NCI-H446 treated with DMSO at 0.1 percent for 48 hours (cell line): ENCODE data around the gene SETD5.
A peak's percentile ranks its signal among the peaks of the same experiment; 100 is the strongest.

Experiments used
- DNase-seq: peaks from one replicate; lab custom pipeline; 2025; lab: John Stamatoyannopoulos, UW

Gene SETD5

DNA sequence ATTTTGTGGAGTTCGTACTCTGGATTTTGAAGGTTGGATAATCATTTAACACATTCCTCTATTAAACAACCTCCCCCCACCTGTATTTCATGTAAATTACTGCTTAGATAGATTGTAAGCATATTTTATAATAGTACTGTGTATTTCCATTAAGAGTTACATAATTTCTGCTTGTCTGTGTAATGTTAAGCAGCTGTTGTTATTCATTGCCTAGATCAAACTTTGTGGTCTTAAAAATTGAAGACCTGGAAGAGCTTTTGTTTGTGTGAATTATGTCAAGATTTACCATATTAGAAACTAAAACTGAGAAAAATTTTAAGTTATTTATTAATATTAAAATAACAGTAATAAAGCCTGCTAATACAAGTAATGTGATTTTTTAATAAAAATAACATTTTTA, 11.1 kb downstream of the SETD5 start:
- no peak for DNase-seq

DNA sequence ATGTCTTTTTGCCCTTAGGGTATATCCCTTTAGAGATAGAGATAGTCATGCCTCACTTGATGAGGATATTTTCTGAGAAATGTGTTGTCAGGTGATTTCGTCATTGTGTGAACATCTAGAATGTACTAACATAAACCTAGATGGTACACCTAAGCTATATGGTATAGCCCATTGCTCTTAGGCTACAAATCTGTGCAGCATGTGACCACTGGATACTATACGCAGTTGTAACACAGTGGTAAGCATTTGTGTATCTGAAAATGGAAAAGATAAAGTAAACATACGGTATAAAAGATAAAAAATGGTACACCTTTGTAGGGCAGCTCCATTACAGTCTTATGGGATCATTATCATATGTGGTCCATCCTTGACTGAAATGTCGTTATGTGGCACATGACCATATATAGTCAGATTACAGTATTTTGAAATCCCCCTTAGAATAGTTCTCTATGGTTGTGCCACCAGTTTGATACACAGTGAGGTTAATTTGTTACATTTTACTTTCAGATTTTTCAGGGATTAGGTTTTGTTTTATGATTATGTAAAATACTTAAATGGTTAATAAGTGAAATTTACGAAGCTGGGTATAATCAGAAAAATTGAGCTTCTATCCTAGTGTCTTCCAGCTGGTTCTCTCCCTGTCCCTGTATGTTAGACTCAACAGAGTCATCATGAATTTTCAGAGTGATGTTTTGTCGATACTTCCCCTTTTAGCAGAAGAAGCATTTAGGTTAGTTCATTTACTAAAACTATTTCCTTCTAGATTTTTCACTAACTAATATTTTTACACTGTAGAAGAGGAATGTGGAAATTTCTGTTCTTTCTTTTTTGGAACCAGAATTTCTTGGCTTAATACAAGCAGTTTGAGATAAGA, 12.8 kb downstream of the SETD5 start:
- DNase-seq = no peak

DNA sequence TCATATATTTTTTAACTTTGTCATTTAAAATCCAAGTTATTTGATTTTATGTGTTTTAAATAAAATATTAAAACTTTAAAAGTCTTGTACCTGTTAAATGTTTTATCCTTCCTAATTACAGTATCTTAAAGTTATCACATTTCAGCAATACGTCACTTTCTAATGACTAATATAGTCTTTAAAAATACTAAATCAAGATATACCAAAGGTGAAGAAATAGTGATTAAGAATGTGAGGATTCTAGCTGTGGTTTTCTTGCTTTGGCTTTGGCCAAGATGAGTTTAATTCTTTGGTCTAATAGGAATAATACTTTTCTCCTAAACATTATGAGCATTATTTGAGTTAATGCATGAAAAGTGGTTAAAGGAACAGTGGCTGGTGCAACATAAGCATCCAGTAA, 13.9 kb downstream of the SETD5 start:
- no peak for DNase-seq

DNA sequence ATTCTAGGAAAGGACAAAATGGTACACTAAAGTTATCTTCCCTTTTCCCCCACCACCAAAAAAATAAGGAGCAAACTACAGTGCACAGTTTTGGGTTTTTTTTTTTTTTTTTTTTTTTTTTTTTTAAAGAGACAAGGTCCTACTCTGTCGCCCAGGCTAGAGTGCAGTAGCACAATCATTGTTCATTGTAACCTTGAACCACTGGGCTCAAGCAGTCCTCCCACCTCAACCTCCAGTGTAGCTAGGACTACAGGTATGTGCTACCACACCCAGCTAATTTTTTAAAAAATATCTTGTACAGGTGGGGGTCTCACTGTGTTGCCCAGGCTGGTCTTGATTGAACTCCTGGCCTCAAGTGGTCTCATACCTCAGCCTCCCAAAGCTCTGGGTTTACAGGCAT, 14.9 kb downstream of the SETD5 start:
- DNase-seq = no peak

DNA sequence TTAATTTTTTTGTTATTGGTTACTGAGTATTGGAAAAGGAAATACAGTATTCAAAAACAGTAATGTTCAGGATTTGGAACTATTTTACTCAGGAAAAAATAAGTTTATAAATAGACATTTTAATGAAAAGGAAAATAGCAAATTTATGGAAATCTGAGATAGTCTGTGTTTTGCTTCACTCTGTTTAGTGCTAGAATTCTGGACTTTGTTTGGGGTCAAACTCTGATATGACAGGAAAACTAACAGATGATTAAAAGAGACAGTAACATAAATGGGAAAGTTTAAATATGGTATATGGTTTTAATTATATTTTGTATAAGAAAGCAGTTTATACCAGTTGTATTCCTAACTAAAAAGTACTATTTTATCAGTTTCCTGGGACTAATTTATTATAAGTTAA, 17.4 kb downstream of the SETD5 start:
- DNase-seq = no peak

DNA sequence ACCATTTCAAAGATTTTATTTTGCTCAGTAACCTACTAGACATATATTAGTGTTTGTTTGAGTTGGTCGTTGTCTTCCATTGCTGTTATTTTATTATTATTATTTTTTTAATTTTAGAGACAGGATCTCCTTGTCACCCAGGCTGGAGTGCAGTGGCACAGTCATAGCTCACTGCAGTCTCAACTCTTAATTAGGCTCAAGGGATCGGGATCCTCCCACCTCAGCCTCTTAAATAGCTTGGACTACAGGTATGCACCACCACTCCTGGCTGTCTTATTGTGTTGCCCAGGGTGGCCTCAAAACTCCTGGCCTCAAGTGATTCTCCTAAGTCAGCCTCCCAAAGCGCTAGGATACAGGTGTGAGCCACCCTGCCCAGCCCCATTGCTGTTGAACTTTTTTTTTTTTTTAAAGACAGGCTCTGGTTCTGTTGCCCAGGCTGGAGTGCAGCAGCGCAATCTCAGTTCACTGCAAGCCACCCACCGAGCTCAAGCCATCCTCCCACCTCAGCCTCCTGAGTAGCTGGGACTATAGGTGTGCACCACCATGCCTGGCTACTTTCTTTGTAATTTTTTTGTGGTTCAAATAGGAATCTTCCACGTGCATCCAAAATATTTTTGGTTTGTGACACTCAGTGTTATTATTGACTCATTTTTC, 18.2 kb downstream of the SETD5 start:
- DNase-seq = no peak

DNA sequence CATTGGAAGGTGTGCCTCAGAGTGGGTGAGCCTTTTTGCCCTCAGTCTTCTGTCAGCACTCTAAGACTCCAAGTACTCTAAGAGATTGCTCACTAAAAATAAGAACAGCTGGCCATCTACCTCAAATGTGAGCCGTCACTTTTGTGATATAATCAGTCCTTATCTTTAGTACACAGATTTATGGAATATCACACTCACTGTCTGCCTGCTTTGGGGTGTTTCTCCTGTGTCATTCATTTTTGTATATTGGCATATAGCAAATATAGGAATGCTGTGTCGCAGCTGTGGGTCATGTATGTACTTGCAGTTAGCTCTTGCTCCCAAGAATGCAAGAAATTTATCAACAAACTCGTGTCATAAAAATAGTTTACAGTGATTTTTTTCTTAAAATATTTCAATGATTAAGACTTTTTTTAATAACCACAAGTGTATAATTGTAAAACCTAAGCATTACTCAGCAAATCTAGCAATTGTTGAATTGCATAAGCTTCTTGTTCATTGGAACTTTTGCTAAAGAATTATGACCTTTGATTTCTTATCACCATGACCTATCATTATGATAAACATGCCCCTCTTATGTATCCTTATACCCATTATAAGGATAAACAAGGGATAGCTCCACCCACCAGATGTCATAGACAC, 18.8 kb downstream of the SETD5 start:
- no peak for DNase-seq

DNA sequence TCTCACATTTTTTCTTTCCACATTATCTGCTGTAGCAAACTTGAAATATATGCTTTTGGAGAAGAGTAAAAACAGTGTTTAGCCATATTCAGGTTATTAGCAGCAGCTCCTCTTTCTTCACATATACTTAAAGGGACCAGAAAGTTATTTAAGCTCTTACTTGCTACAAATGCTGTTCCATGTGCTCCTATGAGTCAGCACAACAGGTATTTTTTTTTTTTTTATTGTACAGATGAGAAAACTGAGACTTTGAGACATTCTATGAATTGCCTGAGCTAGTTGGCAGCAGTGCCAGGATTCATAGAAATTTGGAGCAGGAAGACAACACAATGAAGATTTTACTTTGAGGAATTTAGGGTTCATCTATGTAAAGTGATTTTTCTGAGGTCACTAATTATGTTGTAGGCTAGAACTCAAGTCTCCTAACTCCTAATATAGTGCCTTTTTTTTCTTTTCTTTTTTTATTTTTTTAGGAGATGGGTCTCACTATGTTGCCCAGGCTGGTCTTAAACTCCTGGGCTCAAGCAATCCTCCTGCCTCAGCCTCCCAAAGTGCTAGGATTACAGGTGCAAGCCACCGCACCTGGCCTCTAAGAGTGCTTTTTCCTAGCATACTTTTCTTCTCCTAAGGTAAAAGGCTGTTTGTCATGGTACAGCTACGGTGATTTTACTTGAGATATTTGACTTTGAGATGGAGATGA, 23.6 kb downstream of the SETD5 start:
- DNase-seq = no peak

DNA sequence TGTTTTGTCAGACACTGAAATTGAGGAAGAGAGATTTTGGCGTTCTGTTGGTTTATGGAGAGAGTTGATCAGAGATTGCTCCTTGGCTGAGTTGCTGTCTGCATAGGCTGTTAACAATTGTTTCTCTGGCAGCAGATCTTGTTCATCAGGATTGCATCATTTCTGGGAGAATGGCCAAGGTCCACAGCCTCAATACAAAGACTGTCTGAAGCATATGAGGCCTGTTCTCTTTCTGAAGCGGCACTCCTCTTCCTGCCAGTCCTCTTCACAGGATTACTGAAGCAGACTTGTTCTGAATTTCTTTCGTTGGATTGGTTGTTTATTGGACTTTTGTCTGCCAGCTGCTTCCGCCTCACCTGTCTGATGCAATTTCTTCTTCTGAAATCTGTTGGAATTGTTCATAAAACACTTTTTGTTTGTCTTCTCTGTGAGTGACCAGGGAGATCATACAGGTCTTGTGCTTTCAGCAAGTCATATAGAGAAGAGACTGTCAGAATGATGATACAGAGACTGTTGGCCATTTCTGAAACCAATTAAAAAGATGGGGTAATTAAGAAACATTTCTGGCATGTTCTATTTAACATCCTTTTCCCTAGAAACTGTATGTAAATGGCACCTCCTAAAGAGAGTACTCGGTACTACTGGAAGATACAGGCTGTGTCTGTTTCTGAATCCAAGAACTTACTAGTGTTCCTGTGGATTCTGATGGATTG, 25.5 kb downstream of the SETD5 start:
- peak; percentile 89 for DNase-seq

DNA sequence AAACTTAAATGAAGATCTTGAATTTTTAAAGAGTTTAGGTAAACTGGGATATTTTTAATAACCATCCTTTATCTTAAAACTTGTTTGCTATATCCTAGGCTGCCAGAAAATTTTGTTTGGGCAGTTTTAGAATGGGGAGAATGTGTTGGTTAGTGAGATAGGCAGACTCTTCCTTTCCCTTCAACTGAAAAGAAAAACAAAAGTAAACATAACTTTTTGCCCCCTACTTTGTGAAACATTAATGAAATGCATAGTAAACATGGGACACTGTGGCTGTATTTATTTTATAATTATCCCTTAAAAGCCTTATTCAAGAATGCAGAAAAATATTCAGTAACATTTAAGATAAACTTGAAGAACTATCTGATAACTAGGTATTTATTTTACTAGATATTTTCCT, 31.0 kb downstream of the SETD5 start:
- no peak for DNase-seq

DNA sequence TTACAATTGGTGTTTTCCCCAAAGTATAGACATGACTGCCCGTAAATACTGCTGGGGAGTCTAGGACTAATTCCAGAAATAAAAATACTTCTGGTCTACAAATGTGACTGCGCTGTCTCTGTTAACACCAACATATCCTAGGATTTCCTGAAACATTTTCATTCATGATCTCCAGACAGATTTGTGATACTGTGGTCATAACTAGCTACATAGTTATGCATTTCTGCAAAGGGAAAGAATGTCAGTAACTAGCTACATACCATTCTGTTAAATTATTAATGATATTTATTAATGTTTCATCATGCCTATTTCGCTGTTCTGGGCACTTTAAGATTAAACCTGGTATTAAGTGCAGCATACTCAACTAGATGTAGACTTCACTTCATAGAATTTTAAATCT, 33.3 kb downstream of the SETD5 start:
- DNase-seq = no peak

DNA sequence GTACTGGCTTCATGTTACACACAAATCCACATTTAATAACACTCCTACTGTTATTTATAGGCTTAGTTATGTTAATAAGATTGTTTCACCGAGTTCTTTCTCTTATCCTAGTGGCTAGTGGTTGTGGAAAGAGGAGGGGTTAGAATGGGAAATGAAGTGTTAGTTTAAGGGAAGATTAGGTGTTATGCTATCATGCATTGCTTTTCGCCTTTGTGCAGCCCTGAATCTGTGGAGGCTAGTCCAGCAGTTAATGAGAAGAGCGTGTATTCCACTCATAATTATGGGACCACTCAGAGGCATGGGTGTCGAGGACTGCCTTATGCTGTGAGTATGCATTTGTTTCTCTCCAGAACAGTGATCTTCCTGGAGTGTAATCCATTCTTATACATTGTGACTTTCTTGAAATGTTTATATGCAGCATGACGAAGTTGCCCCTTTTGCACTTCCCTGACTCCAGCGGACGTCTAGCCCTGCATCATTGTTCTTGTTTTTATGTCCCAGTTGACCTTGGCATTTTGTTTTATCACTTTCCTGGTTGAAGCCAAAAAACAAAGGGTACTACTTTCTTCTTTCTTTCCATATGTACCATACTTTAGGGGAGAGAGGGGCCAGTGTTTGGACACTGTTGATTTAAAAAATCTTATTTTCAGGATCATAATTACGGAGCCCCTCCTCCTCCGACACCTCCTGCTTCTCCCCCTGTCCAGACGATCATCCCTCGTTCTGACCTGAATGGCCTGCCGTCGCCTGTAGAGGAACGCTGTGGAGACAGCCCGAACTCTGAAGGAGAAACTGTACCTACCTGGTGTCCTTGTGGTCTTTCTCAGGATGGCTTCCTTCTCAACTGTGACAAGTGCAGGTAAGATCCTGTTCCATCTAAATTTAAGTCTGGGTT, 36.5 kb downstream of the SETD5 start:
- DNase-seq = no peak

DNA sequence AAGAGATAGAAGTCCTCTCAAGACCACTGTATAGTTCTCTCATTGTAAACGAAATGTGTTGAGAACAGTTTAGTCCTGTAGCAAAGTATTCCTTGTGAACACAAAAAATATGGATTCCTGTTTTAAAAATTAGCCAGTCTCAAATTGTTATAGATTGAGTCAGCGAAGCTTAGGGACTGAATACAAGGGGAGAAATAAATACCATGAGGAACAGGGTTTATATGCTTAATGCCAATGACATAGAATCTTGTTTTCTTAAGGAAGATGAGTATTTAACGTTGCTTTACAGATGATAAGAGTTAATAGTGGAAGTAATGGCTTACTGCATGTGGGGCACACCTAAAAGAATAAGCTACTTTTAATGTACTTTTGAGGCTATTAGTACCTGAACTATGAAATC, 37.9 kb downstream of the SETD5 start:
- no peak for DNase-seq

DNA sequence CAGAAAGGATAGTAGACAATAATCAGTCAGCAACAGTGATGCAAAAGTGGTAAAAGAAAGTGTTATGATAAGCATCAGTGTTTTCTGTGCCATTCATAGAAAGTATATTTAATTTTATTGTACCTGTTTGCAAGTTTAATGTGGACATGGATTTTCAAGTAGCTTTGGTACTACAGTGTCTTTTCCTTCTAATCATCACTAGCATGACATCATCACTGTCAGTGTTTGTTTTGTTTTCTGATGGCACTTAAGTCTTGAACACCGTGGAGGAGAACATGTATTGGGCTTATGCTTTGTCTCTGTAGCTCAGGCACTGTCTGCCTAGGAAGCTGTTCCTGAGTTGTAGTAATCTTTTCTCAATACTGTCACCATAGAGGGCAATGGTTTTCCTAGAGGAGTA, 41.9 kb downstream of the SETD5 start:
- DNase-seq = no peak

DNA sequence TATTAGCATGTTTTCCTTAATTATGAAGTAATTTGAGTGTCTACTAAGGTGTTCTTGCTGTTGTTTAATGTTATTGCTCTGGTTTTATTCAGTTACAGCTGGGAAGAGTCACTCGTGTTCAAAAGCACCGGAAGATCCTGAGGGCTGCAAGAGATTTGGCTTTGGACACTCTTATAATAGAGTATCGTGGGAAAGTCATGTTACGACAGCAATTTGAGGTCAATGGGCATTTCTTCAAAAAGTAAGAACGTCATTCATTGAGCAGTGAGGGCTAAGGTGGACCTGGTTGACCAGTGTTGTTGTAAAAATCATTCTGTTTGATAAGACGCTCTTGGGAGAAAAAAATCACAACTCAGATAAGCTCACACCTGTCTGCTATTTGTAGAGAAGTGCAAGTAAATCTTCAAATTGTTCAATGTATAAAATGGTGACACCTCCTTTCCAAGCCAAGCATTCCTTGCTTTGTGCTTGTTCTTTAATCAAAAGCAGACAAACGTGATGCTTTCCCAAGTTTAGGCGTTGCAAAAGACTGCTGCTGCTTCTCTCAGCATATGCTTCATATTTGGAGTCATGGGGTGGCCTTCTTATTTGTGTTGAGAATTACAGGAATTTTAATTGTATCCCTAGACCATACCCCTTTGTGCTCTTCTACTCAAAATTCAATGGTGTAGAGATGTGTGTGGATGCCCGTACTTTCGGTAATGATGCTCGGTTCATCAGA, 44.2 kb downstream of the SETD5 start:
- no peak for DNase-seq

DNA sequence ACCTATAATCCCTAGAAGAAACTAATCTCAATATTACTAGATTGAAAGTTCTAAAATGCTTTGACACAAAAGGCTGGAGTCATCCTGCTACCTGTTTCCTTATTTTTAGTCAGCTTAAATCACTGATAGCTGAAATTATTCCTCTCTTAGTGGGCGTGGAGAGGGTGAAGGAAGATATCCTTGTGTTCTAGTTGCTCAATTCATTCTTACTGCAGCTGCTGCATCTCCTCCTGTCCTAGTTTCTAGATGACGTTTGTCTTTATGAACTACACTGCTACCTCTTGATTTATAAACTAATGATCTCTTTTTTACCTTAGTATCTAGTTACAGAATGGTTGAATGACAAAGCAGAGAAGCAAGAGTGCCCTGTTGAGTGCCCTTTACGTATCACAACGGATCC, 50.7 kb downstream of the SETD5 start:
- DNase-seq = no peak

DNA sequence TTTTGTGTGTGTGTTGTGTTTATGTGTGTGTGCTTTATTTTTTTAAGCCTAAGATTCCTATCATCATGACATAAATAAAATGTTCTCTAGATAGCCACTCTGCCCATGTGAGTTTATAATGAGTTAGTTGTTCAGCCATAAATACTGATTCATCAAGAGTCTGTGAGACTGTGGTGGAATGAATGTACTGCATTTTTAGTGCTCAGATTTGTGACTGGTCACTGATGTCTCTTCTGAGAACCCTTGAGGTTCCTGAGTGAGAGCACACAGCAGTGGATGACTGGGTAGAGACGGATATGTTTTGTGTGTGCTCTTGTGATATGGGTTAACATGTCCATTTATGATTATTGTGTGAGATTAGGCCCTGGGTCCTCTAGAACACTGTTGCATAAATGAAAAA, 51.2 kb downstream of the SETD5 start:
- DNase-seq = no peak

DNA sequence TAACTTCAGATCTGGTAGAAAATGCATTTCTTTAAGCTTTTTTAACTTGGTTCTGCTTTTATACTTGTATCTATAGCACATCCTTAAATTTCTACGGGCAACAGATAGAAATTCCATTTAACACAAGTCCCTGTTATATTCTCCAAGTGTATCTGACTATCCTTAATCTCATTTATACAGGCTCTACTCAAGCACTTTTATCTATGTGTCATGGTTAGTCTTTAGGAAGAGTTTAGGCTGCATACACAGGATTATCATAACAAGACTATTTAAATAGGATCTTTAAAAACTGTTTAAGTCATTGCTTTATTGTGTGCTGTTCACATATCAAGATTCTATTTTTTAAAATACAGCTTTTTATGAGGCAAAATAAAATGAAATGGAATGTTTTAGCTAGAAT, 52.7 kb downstream of the SETD5 start:
- no peak for DNase-seq

DNA sequence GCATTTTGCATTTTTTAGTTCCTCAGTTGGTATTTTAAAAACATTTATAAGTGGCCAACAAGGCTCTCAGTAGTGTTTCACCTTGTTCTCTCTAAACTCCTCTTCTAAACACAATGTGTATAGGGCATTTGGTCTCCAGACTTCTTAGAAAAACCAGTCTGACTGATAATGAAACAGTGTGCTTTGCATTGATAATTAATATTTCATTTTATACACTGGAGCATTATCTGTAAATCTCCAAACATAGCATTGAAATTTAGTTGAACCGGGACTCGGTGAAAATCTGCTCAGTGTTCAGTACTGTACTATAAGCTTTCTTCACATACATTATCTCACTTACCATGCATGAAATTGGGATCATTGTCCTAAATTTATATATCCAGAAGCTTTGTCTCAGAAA, 53.6 kb downstream of the SETD5 start:
- DNase-seq = no peak

DNA sequence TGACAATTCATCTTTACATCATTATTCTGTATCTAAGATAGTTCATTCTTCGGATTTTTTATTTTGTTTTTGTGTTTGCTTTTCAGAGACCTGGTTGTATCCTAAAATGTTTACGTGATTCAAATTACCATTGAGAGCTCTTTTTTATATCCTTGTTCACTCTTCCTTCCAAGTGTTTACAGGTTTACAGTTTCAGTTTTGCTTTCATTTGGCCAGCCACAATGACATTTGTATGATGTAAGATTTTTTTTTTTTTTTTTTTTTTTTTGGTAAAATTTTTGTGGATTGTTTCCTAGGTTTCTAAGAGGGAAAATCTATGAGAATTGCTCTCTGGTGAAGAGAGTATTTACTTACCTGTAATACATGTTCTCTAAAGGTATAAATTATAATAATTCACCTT, 55.0 kb downstream of the SETD5 start:
- no peak for DNase-seq
